ENCODE measurements around the gene SLC29A1. TPM values are rescaled to one million over a fixed set of nuclear protein-coding genes. Genes with fewer than 3 reads are reported as not detected.

Gene SLC29A1
- total and polyA plus RNA-seq, 9 of the 15 experiments (the other 6 are each of a cell fraction or from before 2014, with no cell fraction given), result 18.9 to 170 (median 57.7) TPM

- TF ChIP-seq CREB5 (CRISPR knock-in tag; IDR thresholded peaks at IDR 0.05) (no peak), L3MBTL2 (IDR thresholded peaks at IDR 0.05) (peak; percentile 30; the same call in 1 of the 2 replicates), SIRT6 (IDR thresholded peaks at IDR 0.05; ENCODE audit: low read depth, low read length) (no peak), MYC (IDR thresholded peaks at IDR 0.05; ENCODE audit: low read depth, low read length) (peak; percentile 86), MYC (CRISPR knock-in tag; IDR thresholded peaks at IDR 0.05; ENCODE audit: borderline replicate concordance, low read depth) (no peak), ARID2 (IDR thresholded peaks at IDR 0.05) (no peak), MAZ (CRISPR knock-in tag; conservative IDR thresholded peaks at IDR 0.05 in 1 of 2, IDR thresholded peaks at IDR 0.05 in 1 of 2) (peak; percentile 69 to 85), TARDBP (IDR thresholded peaks at IDR 0.05) (0 out of 2 replicates have a peak, but pooled peaks have one; percentile 18), MBD2 (IDR thresholded peaks at IDR 0.05; ENCODE audit: borderline replicate concordance, low read depth) (0 out of 2 replicates have a peak, but pooled peaks have one; percentile 1), SRSF9 (IDR thresholded peaks at IDR 0.05; ENCODE audit: borderline replicate concordance, low read depth, low read length) (no peak), NRF1 (conservative IDR thresholded peaks at IDR 0.05 in 1 of 2, IDR thresholded peaks at IDR 0.05 in 1 of 2) (peak; percentile 59 to 64), ZKSCAN1 (IDR thresholded peaks at IDR 0.05; ENCODE audit: low read depth, low read length) (0 out of 2 replicates have a peak, but pooled peaks have one; percentile 53), ZNF766 (CRISPR knock-in tag; conservative IDR thresholded peaks at IDR 0.05) (no peak), GABPB1 (CRISPR knock-in tag; IDR thresholded peaks at IDR 0.05) (peak; percentile 38; the same call in 1 of the 2 replicates), HCFC1 (IDR thresholded peaks at IDR 0.05; ENCODE audit: low read depth, low read length) (peak; percentile 45), ATF1 (CRISPR knock-in tag; IDR thresholded peaks at IDR 0.05) (peak; percentile 19; the same call in 1 of the 2 replicates), ATF1 (tag; IDR thresholded peaks at IDR 0.05) (no peak), VEZF1 (CRISPR knock-in tag; IDR thresholded peaks at IDR 0.05) (peak; percentile 73)
- TF ChIP-seq, protein P1, sequence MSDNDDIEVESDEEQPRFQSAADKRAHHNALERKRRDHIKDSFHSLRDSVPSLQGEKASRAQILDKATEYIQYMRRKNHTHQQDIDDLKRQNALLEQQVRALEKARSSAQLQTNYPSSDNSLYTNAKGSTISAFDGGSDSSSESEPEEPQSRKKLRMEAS (CRISPR knock-in tag; IDR thresholded peaks at IDR 0.05), result 0 out of 2 replicates have a peak, but pooled peaks have one; percentile 8
- TF ChIP-seq, protein P2, sequence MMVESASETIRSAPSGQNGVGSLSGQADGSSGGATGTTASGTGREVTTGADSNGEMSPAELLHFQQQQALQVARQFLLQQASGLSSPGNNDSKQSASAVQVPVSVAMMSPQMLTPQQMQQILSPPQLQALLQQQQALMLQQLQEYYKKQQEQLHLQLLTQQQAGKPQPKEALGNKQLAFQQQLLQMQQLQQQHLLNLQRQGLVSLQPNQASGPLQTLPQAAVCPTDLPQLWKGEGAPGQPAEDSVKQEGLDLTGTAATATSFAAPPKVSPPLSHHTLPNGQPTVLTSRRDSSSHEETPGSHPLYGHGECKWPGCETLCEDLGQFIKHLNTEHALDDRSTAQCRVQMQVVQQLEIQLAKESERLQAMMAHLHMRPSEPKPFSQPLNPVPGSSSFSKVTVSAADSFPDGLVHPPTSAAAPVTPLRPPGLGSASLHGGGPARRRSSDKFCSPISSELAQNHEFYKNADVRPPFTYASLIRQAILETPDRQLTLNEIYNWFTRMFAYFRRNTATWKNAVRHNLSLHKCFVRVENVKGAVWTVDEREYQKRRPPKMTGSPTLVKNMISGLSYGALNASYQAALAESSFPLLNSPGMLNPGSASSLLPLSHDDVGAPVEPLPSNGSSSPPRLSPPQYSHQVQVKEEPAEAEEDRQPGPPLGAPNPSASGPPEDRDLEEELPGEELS (CRISPR knock-in tag; IDR thresholded peaks at IDR 0.05; ENCODE audit: borderline replicate concordance), result 0 out of 2 replicates have a peak, but pooled peaks have one; percentile 73
Measured at GRCh38 chr6:44245912-44246662, 22.7 kb downstream of the SLC29A1 start (continued).
